Naive thymus-derived CD8-positive, alpha-beta T cell (primary cell): ENCODE measurements around the gene CLMN. TPM values are rescaled to one million over a fixed set of nuclear protein-coding genes. Genes with fewer than 3 reads are reported as not detected.

Experiments used
- ATAC-seq, 2 donors: fragments of 150-1000 bp; cut with Tn5 transposase in 1 of 2; sonication (Bioruptor Pico), chemical (Tn5 transposase) in 1 of 2; 1 replicate in 1 of 2; 2 replicates in 1 of 2; pipeline ENCODE4 v1.10.0; 2021; ENCODE audit warnings: mild to moderate bottlenecking in 2 of 2, moderate library complexity in 2 of 2
- POLR2A ChIA-PET: fragments of 350-600 bp; sonication (Branson Sonifier 250); formaldehyde crosslinking; loops from one replicate; lab custom pipeline; 2021; ENCODE audit warnings: antibody characterized with exemption; lab: Charles Lee
- DNase-seq, 10 donors: peaks; one replicate each; pipeline versions ENCODE4 v3.0.0 to v3.0.0-alpha.2; 2020 to 2022
- H3K27ac Mint-ChIP-seq, 10 donors: one replicate each; pipeline ENCODE4 v1.8.0; 2020 to 2022; ENCODE audit warnings: mild to moderate bottlenecking in 10 of 10, mixed read lengths in 10 of 10, moderate library complexity in 4 of 10, inconsistent platforms in 1 of 10
- H3K27me3 Mint-ChIP-seq, 5 donors: one replicate each; pipeline ENCODE4 v1.8.0; 2021 to 2022; ENCODE audit warnings: mixed read lengths in 5 of 5
- H3K36me3 Mint-ChIP-seq, 3 donors: one replicate each; pipeline ENCODE4 v1.8.0; 2020 to 2022; ENCODE audit warnings: mixed read lengths in 3 of 3, mild to moderate bottlenecking in 2 of 3, inconsistent platforms in 1 of 3
- H3K4me1 Mint-ChIP-seq, 4 donors: one replicate each; pipeline ENCODE4 v1.8.0; 2021 to 2022; ENCODE audit warnings: mixed read lengths in 4 of 4
- H3K4me3 Mint-ChIP-seq, 10 donors: one replicate each; pipeline ENCODE4 v1.8.0; 2020 to 2022; ENCODE audit warnings: mild to moderate bottlenecking in 10 of 10, mixed read lengths in 10 of 10, moderate library complexity in 6 of 10, inconsistent platforms in 1 of 10
- H3K9me3 Mint-ChIP-seq, 9 donors: one replicate each; pipeline ENCODE4 v1.8.0; 2020 to 2022; ENCODE audit warnings: mixed read lengths in 9 of 9, mild to moderate bottlenecking in 3 of 9, inconsistent platforms in 1 of 9, moderate library complexity in 1 of 9
- polyA plus RNA-seq, 3 donors: library from polyadenylated mRNA; unstranded; fragments of 300-500 nt; fragmentation: Illumina TruSeq; gene quantifications; one replicate each; pipeline ENCODE4 v1.2.3, GENCODE V29; 2021
- total RNA-seq, 8 experiments: library from RNA in 2 of 8; stranded (reverse) in 2 of 8; gene quantifications; one replicate each; pipeline ENCODE4 v1.2.3 and lab custom pipeline; 2021 to 2026

The CLMN gene
- total and polyA plus RNA-seq, 5 experiments from 2014 or later = 0.07 to 2.2 (median 0.32) TPM

DNA sequence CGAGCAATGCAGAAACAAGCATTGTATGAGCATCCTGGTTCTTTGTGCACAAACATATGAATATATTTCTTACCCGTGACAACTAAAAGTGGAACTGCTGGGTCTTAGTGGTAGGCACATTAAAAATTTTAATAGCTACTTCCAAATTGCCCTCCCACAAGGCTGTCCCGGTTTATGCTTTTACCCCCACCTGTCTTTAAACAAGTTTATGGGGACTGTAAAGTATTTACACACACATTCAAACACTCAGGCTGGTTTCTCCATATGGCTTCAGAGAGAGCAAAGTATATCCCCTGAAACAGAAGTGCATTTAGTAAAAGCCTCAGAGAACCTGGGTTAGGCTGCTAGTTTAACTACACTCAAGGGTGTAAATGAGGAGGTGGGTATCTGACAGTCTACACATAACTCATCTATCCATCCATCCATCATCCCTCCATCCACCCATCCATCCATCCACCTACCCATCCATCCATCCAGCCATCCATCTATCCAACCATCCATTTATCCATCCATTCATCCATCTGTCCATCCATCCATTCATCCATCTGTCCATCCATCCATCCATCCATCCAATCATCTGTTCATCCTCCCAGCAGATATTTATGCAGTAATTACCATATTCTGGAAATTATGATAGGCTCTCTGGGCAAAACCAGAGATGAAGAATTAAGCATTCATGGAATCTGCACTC, 86.7 kb downstream of the CLMN start:
- ATAC-seq (no peak), DNase-seq (no peak)
- H3K4me1 Mint-ChIP-seq = peaks cover 0 to 10% (median 0%) of the 10 kb centered on the region in 4 donors
- no peak overlapping the region for H3K27ac Mint-ChIP-seq
- H3K4me3 Mint-ChIP-seq = no peak overlapping the region
- POLR2A ChIA-PET = no interaction called here
- no peaks in the 10 kb centered on the region for H3K9me3 Mint-ChIP-seq
- H3K36me3 Mint-ChIP-seq = no peaks in the 10 kb centered on the region
- H3K27me3 Mint-ChIP-seq = peaks cover 0 to 5% (median 0%) of the 10 kb centered on the region in 5 donors

DNA sequence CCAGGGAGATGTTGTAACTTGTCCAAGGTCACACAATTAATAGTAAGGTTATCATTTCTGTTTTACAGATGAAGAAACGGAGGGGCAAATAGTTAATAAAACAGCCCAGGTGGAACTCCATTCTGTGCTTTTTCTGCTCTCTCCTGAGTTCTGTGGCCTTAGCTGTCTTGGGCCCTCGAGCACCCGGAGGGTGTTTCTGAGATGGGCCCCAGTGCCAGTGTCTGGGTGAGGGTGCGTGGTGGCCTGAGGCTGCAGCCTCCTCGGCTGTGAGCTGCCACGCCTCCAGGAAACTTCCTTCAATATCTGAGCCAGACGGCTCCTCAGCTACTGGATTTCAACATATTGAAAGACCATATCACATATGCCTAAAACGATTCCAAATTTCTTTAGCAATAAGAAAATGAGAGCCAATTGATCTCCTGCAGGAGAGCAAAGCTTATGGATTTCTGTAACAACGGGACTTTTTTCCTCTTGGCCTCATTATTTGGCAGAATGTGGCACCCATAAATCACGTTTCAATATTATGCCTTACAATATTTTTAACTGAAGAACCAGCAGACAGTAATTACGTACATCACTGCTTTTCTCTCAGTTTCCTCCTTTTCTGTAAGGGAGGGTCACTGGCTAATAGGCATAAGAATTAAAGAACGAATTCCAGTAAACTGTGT, 87.6 kb downstream of the CLMN start:
- POLR2A ChIA-PET = no interaction called here
- H3K36me3 Mint-ChIP-seq = no peaks in the 10 kb centered on the region
- peaks cover 0 to 4% (median 0%) of the 10 kb centered on the region in 5 donors for H3K27me3 Mint-ChIP-seq
- DNase-seq = no peak
- H3K4me3 Mint-ChIP-seq = no peak overlapping the region
- H3K27ac Mint-ChIP-seq = no peak overlapping the region
- no peak for ATAC-seq
- H3K9me3 Mint-ChIP-seq = no peaks in the 10 kb centered on the region
- H3K4me1 Mint-ChIP-seq = peaks cover 0 to 10% (median 0%) of the 10 kb centered on the region in 4 donors

DNA sequence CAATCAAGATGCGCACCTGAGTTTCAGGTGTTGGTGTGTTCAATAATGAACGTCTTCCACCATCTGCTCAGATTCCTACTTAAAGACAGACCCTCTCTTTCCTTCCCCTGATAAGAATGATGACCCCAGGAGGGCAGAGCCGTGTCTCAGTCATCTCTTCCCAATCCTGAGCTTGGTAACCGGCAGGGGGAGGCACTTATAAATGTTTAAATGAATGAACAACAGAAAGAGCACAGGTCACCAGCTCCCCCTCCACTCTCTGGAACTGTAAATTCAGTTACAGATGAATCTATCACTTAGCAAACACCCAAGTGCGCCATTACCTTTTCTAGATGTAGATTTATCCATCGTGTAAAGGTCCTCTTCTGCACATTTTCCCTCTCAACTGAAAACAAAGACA, 90.0 kb downstream of the CLMN start:
- H3K4me1 Mint-ChIP-seq = peaks cover 0 to 10% (median 0%) of the 10 kb centered on the region in 4 donors
- DNase-seq (no peak), ATAC-seq (no peak)
- H3K27ac Mint-ChIP-seq = no peak overlapping the region
- POLR2A ChIA-PET = no interaction called here
- no peaks in the 10 kb centered on the region for H3K9me3 Mint-ChIP-seq
- H3K4me3 Mint-ChIP-seq = no peak overlapping the region
- H3K27me3 Mint-ChIP-seq = peaks cover 0 to 4% (median 0%) of the 10 kb centered on the region in 5 donors
- no peaks in the 10 kb centered on the region for H3K36me3 Mint-ChIP-seq

GRCh38 chr14:95228240-95228639, 91.5 kb downstream of the CLMN start:
- POLR2A ChIA-PET = no interaction called here
- no peak for ATAC-seq
- Mint-ChIP-seq H3K4me3 (no peak overlapping the region), H3K27ac (no peak overlapping the region), H3K36me3 (no peaks in the 10 kb centered on the region), H3K9me3 (no peaks in the 10 kb centered on the region), H3K4me1 (peaks cover 0 to under 1% (median 0%) of the 10 kb centered on the region in 4 donors), H3K27me3 (peaks cover 0 to 2% (median 0%) of the 10 kb centered on the region in 5 donors)
- DNase-seq = no peak

GRCh38 chr14:95227279-95227860, 92.3 kb downstream of the CLMN start:
- H3K4me1 Mint-ChIP-seq = no peaks in the 10 kb centered on the region
- no peak overlapping the region for H3K4me3 Mint-ChIP-seq
- no peaks in the 10 kb centered on the region for H3K36me3 Mint-ChIP-seq
- H3K27me3 Mint-ChIP-seq = peaks cover 0 to 2% (median 0%) of the 10 kb centered on the region in 5 donors
- no peak for DNase-seq
- no peaks in the 10 kb centered on the region for H3K9me3 Mint-ChIP-seq
- ATAC-seq = no peak
- POLR2A ChIA-PET = no interaction called here
- no peak overlapping the region for H3K27ac Mint-ChIP-seq

- H3K9me3 Mint-ChIP-seq = no peaks in the 10 kb centered on the region
- H3K36me3 Mint-ChIP-seq = no peaks in the 10 kb centered on the region
- H3K4me3 Mint-ChIP-seq = no peak overlapping the region
- no peak overlapping the region for H3K27ac Mint-ChIP-seq
- DNase-seq (no peak), ATAC-seq (no peak)
- peaks cover 0 to 2% (median 0%) of the 10 kb centered on the region in 5 donors for H3K27me3 Mint-ChIP-seq
- H3K4me1 Mint-ChIP-seq = no peaks in the 10 kb centered on the region
- POLR2A ChIA-PET = no interaction called here
These were observed 92.9 kb downstream of the CLMN start for GRCh38 chr14:95226801-95227200.

GRCh38 chr14:95225251-95225887, 94.3 kb downstream of the CLMN start:
- H3K9me3 Mint-ChIP-seq = no peaks in the 10 kb centered on the region
- H3K4me1 Mint-ChIP-seq = no peaks in the 10 kb centered on the region
- H3K27ac Mint-ChIP-seq = no peak overlapping the region
- H3K4me3 Mint-ChIP-seq = no peak overlapping the region
- peaks cover 0 to 1% (median 0%) of the 10 kb centered on the region in 5 donors for H3K27me3 Mint-ChIP-seq
- ATAC-seq (no peak), DNase-seq (no peak)
- POLR2A ChIA-PET = no interaction called here
- H3K36me3 Mint-ChIP-seq = no peaks in the 10 kb centered on the region

- Mint-ChIP-seq H3K4me1 (no peaks in the 10 kb centered on the region), H3K27me3 (no peaks in the 10 kb centered on the region), H3K9me3 (no peaks in the 10 kb centered on the region), H3K36me3 (no peaks in the 10 kb centered on the region), H3K27ac (no peak overlapping the region), H3K4me3 (no peak overlapping the region)
- POLR2A ChIA-PET = no interaction called here
- DNase-seq (no peak), ATAC-seq (no peak)
These were observed 96.8 kb downstream of the CLMN start for GRCh38 chr14:95222870-95223398.

DNA sequence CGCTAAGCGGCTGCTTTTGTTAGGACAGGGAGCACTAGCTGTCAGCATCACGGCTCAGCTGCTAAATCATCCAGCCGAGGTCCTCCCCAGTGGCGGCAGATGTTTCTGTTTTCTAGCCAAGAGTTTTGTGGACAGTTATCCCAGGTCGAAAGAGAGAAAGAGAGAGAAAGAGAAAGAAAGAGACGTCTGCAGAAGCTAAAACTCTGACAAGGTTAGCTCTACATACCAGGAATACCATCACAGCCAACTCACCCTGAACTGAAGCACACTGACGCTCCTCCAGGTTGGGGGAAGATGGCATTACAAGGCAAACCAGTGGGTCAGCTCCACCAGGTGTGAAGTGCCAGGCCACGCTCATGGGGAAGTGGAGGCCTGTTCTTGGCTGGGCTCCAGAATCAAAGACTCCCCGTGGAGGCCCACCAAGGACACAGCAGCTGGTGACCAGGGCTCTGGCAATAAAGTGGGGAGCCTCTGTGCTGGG, 97.5 kb downstream of the CLMN start:
- H3K27me3 Mint-ChIP-seq = no peaks in the 10 kb centered on the region
- H3K4me3 Mint-ChIP-seq = no peak overlapping the region
- no peak for DNase-seq
- no peak overlapping the region for H3K27ac Mint-ChIP-seq
- no peaks in the 10 kb centered on the region for H3K36me3 Mint-ChIP-seq
- H3K4me1 Mint-ChIP-seq = no peaks in the 10 kb centered on the region
- no peak for ATAC-seq
- H3K9me3 Mint-ChIP-seq = no peaks in the 10 kb centered on the region
- POLR2A ChIA-PET = no interaction called here

- POLR2A ChIA-PET = no interaction called here
- H3K27ac Mint-ChIP-seq = no peak overlapping the region
- no peak overlapping the region for H3K4me3 Mint-ChIP-seq
- H3K36me3 Mint-ChIP-seq = no peaks in the 10 kb centered on the region
- no peaks in the 10 kb centered on the region for H3K4me1 Mint-ChIP-seq
- no peaks in the 10 kb centered on the region for H3K27me3 Mint-ChIP-seq
- ATAC-seq = no peak
- DNase-seq = no peak
- H3K9me3 Mint-ChIP-seq = no peaks in the 10 kb centered on the region
These were observed 98.2 kb downstream of the CLMN start for GRCh38 chr14:95221531-95221930.

DNA sequence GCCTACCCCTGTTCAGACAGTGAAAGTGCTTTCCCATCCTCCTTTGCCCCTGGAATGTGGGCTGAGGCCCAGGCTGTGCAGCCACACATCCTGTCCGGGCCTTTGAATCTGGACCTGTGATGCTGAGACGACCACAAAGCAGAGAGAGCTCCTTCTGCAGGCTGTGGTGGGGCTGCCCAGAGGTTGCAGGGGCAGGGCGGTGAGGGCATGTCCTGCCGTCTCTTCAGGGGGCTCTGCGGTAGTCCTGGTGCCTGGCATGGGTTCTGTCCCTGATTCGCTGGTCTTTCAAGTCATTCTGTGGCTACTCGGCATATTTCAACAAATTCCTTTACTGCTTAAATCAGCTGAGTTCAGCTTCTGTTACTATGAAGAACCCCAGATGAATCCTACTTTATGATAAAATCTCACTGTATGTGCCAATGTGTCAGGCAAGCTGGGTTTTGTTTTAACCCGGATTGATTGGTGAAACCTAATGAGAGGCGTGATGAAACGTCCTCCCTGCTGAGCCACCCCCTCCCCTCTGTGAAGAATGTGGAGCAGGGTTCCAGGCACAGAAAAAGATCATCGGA, 99.0 kb downstream of the CLMN start:
- no peak overlapping the region for H3K4me3 Mint-ChIP-seq
- H3K36me3 Mint-ChIP-seq = no peaks in the 10 kb centered on the region
- H3K4me1 Mint-ChIP-seq = no peaks in the 10 kb centered on the region
- ATAC-seq = no peak
- no peak for DNase-seq
- H3K27ac Mint-ChIP-seq = no peak overlapping the region
- no peaks in the 10 kb centered on the region for H3K27me3 Mint-ChIP-seq
- POLR2A ChIA-PET = no interaction called here
- H3K9me3 Mint-ChIP-seq = no peaks in the 10 kb centered on the region

DNA sequence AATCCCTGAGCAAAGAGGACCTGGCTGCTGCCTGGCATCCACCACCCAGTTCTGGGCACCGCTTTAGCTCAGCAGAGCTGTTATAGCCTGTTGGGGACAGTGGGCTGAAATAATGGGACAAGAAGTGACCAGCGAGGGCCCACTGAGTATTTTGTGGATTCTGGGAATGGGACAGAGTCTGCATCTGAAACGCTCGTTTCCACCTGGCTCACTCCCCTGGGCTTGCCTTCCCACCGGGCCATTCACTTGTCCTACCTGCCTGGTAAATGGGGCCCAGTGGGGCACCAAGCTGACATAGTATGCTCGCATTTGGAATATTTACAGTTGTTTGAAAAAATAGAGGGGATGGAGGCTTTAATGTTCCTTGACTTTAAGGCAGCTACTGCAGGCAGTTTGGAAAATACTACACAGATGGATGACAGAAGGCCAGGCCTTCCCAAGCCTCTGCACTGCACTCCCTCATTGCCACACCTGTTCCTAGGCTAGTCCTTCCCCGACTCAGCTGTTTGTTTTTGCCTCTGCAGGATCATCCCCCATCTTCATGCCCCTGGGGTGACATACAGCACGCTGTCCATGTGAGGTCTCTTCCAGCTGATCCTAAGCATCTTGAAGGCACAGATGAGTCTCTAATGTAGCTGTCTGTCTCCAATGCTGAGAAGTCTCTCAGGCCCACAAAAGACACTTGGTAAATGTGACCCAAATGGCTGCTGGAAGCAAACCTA, 101.1 kb downstream of the CLMN start:
- Mint-ChIP-seq H3K27me3 (no peaks in the 10 kb centered on the region), H3K36me3 (no peaks in the 10 kb centered on the region), H3K9me3 (no peaks in the 10 kb centered on the region), H3K4me3 (no peak overlapping the region), H3K27ac (no peak overlapping the region), H3K4me1 (no peaks in the 10 kb centered on the region)
- no peak for DNase-seq
- no peak for ATAC-seq
- POLR2A ChIA-PET = no interaction called here
